GM12878 (cell line): ENCODE data around the gene AFAP1. TPM values are rescaled to one million over a fixed set of nuclear protein-coding genes. Genes with fewer than 3 reads are reported as not detected.

Experiments used
- ATAC-seq: fragments of 200-7000 bp; cut with Tn5 transposase; 3 replicates; pipeline ENCODE4 v1.9.1; 2020; ENCODE audit warnings: mild to moderate bottlenecking, moderate library complexity
- BruUV-seq: library from RNA; stranded (reverse); fragments of 400-500 nt; replicated peaks from 2 replicates; lab custom pipeline; 2021; lab: Mats Ljungman, UMichigan
- CTCF ChIA-PET: fragments of 300-600 bp; sonication (Branson Sonifier 250); formaldehyde crosslinking; extraction: SDS; loops from one replicate; lab custom pipeline; 2021; ENCODE audit warnings: inconsistent platforms; lab: Yijun Ruan, JAX
- POLR2A ChIA-PET: fragments of 350-600 bp; formaldehyde crosslinking; extraction: SDS; loops from one replicate; lab custom pipeline; 2021; ENCODE audit warnings: inconsistent platforms; lab: Charles Lee
- RAD21 ChIA-PET: fragments of 300-600 bp; sonication (Branson Sonifier 250); formaldehyde crosslinking; loops from one replicate; lab custom pipeline; 2023; ENCODE audit warnings: antibody characterized with exemption; ENCODE audit not compliant: unreplicated experiment; lab: Charles Lee
- SMC1A ChIA-PET: fragments of 300-600 bp; sonication (Branson Sonifier 250); formaldehyde crosslinking; loops from one replicate; lab custom pipeline; 2023; ENCODE audit not compliant: unreplicated experiment, uncharacterized antibody; lab: Charles Lee
- DNase-seq: peaks from one replicate; pipeline ENCODE4 v3.0.0-alpha.2; 2011; ENCODE audit warnings: low read depth, low spot score
- FAIRE-seq: peaks from 3 replicates; lab custom pipeline; 2011; peaks lifted over from hg19 to GRCh38; lab: Jason Lieb, UNC
- H2AFZ ChIP-seq: 2 replicates; pipeline ENCODE4 v1.6.0; 2011; ENCODE audit warnings: low read depth, low read length, control low read depth; ENCODE audit not compliant: control insufficient read depth
- H3K27ac ChIP-seq: 2 replicates; pipeline ENCODE4 v1.5.1; 2011; ENCODE audit warnings: control low read depth; ENCODE audit not compliant: control insufficient read depth, insufficient read depth
- H3K27me3 ChIP-seq, 2 experiments: replicated peaks in 1 of 2; 2 replicates each; pipeline versions ENCODE4 v1.6.0 to v1.6.1; 2011; ENCODE audit warnings: low read length in 1 of 2; ENCODE audit not compliant: control insufficient read depth in 2 of 2, insufficient read depth in 2 of 2
- H3K36me3 ChIP-seq, 2 experiments: 2 replicates each; pipeline ENCODE4 v1.5.1; 2011; ENCODE audit warnings: low read length in 1 of 2; ENCODE audit not compliant: control insufficient read depth in 2 of 2, insufficient read depth in 2 of 2
- H3K4me1 ChIP-seq: 2 replicates; pipeline ENCODE4 v1.6.1; 2011; ENCODE audit warnings: mild to moderate bottlenecking, low read length, moderate library complexity, mixed read lengths; ENCODE audit not compliant: control insufficient read depth, insufficient read depth
- H3K4me2 ChIP-seq: 2 replicates; pipeline ENCODE4 v1.6.0; 2011; ENCODE audit warnings: control low read depth; ENCODE audit not compliant: control insufficient read depth, insufficient read depth
- H3K4me3 ChIP-seq: fragments of 200-600 bp; sonication (generic); 2 replicates; pipeline ENCODE4 v1.5.1; 2016
- H3K79me2 ChIP-seq: 2 replicates; pipeline ENCODE4 v1.6.0; 2011; ENCODE audit warnings: low read length; ENCODE audit not compliant: control insufficient read depth, insufficient read depth
- H3K9ac ChIP-seq: 2 replicates; pipeline ENCODE4 v1.8.0; 2011; ENCODE audit warnings: low read length, control low read depth, mixed read lengths; ENCODE audit not compliant: control insufficient read depth, insufficient read depth
- H3K9me3 ChIP-seq: replicated peaks from 3 replicates; pipeline ENCODE4 v1.5.1; 2011; ENCODE audit warnings: mild to moderate bottlenecking, low read length; ENCODE audit not compliant: control insufficient read depth, insufficient read depth
- H4K20me1 ChIP-seq: 2 replicates; pipeline ENCODE4 v1.6.0; 2011; ENCODE audit not compliant: control insufficient read depth, insufficient read depth
- IKZF2 ChIP-seq, 2 experiments: fragments of 450-650 bp; IDR thresholded peaks; 2 replicates each; pipeline ENCODE4 v1.6.1; 2017; ENCODE audit warnings: mild to moderate bottlenecking in 2 of 2, moderate library complexity in 2 of 2
- IRF3 ChIP-seq: fragments of 450-650 bp; IDR thresholded peaks from 2 replicates; pipeline ENCODE4 v1.6.1; 2014; ENCODE audit warnings: mild to moderate bottlenecking
- JUNB ChIP-seq: IDR thresholded peaks from 2 replicates; pipeline ENCODE4 v1.6.1; 2016; ENCODE audit warnings: antibody characterized with exemption, mild to moderate bottlenecking
- JUND ChIP-seq: IDR thresholded peaks from 2 replicates; pipeline ENCODE4 v1.6.1; 2012; ENCODE audit warnings: low read depth, mild to moderate bottlenecking, low read length, improper control_type of control experiment, moderate library complexity
- LARP7 ChIP-seq: fragments of 450-650 bp; IDR thresholded peaks from 2 replicates; pipeline ENCODE4 v1.6.1; 2017; ENCODE audit warnings: mild to moderate bottlenecking
- NR2F1 ChIP-seq: fragments of 450-650 bp; conservative IDR thresholded peaks from 2 replicates; pipeline ENCODE4 v1.6.1; 2017; ENCODE audit warnings: mild to moderate bottlenecking
- SREBF2 ChIP-seq: IDR thresholded peaks from 2 replicates; pipeline ENCODE4 v1.6.1; 2012; ENCODE audit warnings: mild to moderate bottlenecking, low read length
- ZBED1 ChIP-seq: IDR thresholded peaks from 2 replicates; pipeline ENCODE4 v1.6.1; 2016; ENCODE audit warnings: borderline replicate concordance
- ZNF274 ChIP-seq: IDR thresholded peaks from one replicate; pipeline ENCODE4 v1.8.0; 2011; ENCODE audit not compliant: insufficient read length, insufficient read depth
- WGBS: methylation state at CpG from one replicate; pipeline ENCODE4 v1.1.6; 2016; ENCODE audit warnings: low lambda C conversion rate; ENCODE audit not compliant: insufficient replicate concordance, insufficient coverage; ENCODE audit errors: missing lambda C conversion rate; 5-methylcytosine and 5-hydroxymethylcytosine counted together
- in situ Hi-C: fragments of 300-500 bp; cut with MboI; formaldehyde crosslinking; loops from 9 replicates; pipeline ENCODE4 v1.14.3; 2018; ENCODE audit warnings: mixed read lengths
- intact Hi-C: fragments of 100-400 bp; cut with micrococcal nuclease; formaldehyde crosslinking; loops from one replicate; pipeline ENCODE4 v1.14.2; 2022; ENCODE audit not compliant: unreplicated experiment
- polyA plus RNA-seq, 11 experiments: library from polyadenylated mRNA; depleted of rRNA in 4 of 11; unstranded in 6 of 11; stranded (reverse) in 5 of 11; fragments of >200 nt; fragmentation: Nextera tagmentation in 4 of 11; fragmentation: Illumina TruSeq in 1 of 11; extraction: Ambion mirVana in 4 of 11; extraction: Trizol in 1 of 11; gene quantifications; 1 replicate in 1 of 11; 2 replicates in 10 of 11; pipeline versions ENCODE4 v1.2.1 to v1.2.3, GENCODE V29; 2011 to 2016; ENCODE audit warnings: inconsistent platforms in 2 of 11, missing spikeins in 2 of 11, low read depth in 1 of 11
- total RNA-seq, 4 experiments: library from RNA; depleted of rRNA in 3 of 4; stranded (reverse); fragments of >200 nt in 3 of 4; fragmentation: Illumina TruSeq in 1 of 4; extraction: Trizol in 1 of 4; gene quantifications; 2 replicates each; pipeline versions ENCODE4 v1.2.1 to v1.2.3, GENCODE V29; 2013 to 2021

AFAP1 gene
- total and polyA plus RNA-seq, 10 of the 15 experiments (the other 5 are each of a cell fraction or from before 2014, with no cell fraction given), result 0.02 to 0.23 (median 0.09) TPM; not detected in 1

GRCh38 chr4:7824218-7824617 lies 115.4 kb downstream of the AFAP1 start (continued):
- TF ChIP-seq IRF3 (no peak), ZBED1 (no peak)

- ChIA-PET POLR2A (no interaction called here), RAD21 (interaction anchor here (0.6 kb wide), 1 partner anchor 121 kb away, joined by 3 read pairs; no protein-coding TSS in a partner anchor), SMC1A (no interaction called here), CTCF (interaction anchor here (1.5 to 4.3 kb wide), 2 partner anchors 20 to 22 kb away, joined by 4 to 14 read pairs; no protein-coding TSS in a partner anchor)
- Histone ChIP-seq H3K27ac (no peak overlapping the region), H2AFZ (no peak overlapping the region), H3K27me3 (peaks cover 0 to 10% of the 10 kb centered on the region in 2 experiments), H3K4me3 (no peak overlapping the region), H4K20me1 (no peaks in the 10 kb centered on the region), H3K4me2 (no peak overlapping the region), H3K9ac (no peak overlapping the region), H3K9me3 (no peaks in the 10 kb centered on the region), H3K79me2 (no peaks in the 10 kb centered on the region), H3K4me1 (no peaks in the 10 kb centered on the region), H3K36me3 (no peaks in the 10 kb centered on the region)
- intact Hi-C loops, result no loop called here
- DNase-seq (no peak), FAIRE-seq (no peak), ATAC-seq (no peak)
- in situ Hi-C loops, result no loop called here
- TF ChIP-seq NR2F1, result no peak
- TF ChIP-seq ZNF274, result no peak
- TF ChIP-seq JUNB, result no peak
- no peak for TF ChIP-seq SREBF2
- TF ChIP-seq IKZF2 (IDR thresholded peaks at IDR 0.05), result no peak
- no peak for TF ChIP-seq IRF3
- no peak for TF ChIP-seq JUND
- TF ChIP-seq LARP7, result no peak
- WGBS, result 25% methylated on average over 9 of the region's 9 CpGs
- BruUV-seq, result no TSS peak
Measured at GRCh38 chr4:7823416-7823824, 116.2 kb downstream of the AFAP1 start.
